HEK293 (cell line): ENCODE data around the gene EDC3.

Experiments used
- ZNF138 ChIP-seq: fragments of 450-650 bp; formaldehyde crosslinking; IDR thresholded peaks from 2 replicates; pipeline ENCODE4 v1.5.1; 2016; ENCODE audit warnings: missing biosample characterization, missing genetic modification characterization, borderline replicate concordance
- ZNF701 ChIP-seq: fragments of 450-650 bp; formaldehyde crosslinking; IDR thresholded peaks from 2 replicates; pipeline ENCODE4 v1.5.1; 2016; ENCODE audit warnings: missing biosample characterization, missing genetic modification characterization
- ZNF747 ChIP-seq: fragments of 450-650 bp; formaldehyde crosslinking; IDR thresholded peaks from 2 replicates; pipeline ENCODE4 v1.5.1; 2016; ENCODE audit warnings: missing biosample characterization, missing genetic modification characterization
- TF ChIP-seq, protein P1 (sequence below): fragments of 450-650 bp; formaldehyde crosslinking; IDR thresholded peaks from 2 replicates; pipeline ENCODE4 v1.5.1; 2016; ENCODE audit warnings: missing biosample characterization, missing genetic modification characterization

DNA sequence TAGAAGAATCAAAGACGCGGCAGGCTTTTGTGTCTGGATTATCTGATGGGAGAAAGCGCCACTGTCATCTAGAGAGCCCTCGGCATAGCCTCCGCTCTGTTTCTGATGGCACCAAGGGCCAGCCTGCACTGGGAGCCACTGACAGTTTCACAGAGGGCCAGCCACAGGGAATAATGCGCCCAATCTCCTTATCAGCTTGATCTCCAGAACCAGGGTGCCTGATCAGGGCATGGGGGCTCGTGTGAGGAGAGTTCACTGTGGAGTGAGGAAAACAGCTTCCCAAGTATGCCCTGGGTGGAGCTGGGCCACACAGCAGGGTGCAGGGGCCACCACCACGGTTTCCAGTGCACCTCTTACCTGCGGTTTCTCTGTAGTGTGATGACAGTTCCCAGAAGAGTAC, 110.0 kb downstream of the EDC3 start:
- TF ChIP-seq, protein P1, sequence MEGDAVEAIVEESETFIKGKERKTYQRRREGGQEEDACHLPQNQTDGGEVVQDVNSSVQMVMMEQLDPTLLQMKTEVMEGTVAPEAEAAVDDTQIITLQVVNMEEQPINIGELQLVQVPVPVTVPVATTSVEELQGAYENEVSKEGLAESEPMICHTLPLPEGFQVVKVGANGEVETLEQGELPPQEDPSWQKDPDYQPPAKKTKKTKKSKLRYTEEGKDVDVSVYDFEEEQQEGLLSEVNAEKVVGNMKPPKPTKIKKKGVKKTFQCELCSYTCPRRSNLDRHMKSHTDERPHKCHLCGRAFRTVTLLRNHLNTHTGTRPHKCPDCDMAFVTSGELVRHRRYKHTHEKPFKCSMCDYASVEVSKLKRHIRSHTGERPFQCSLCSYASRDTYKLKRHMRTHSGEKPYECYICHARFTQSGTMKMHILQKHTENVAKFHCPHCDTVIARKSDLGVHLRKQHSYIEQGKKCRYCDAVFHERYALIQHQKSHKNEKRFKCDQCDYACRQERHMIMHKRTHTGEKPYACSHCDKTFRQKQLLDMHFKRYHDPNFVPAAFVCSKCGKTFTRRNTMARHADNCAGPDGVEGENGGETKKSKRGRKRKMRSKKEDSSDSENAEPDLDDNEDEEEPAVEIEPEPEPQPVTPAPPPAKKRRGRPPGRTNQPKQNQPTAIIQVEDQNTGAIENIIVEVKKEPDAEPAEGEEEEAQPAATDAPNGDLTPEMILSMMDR (tag by site-specific recombination), result no peak
- TF ChIP-seq ZNF701 (tag by site-specific recombination) (no peak), ZNF747 (no peak), ZNF138 (tag by site-specific recombination) (no peak)
